B cell (primary cell): ENCODE measurements around the gene MPL. TPM values are rescaled to one million over a fixed set of nuclear protein-coding genes. Genes with fewer than 3 reads are reported as not detected.

ENCODE experiments used
- ATAC-seq: fragments of 200-7000 bp; cut with Tn5 transposase; one replicate; pipeline ENCODE4 v1.10.0; 2021; ENCODE audit warnings: low read depth, mild to moderate bottlenecking, moderate number of reproducible peaks, moderate library complexity
- CTCF ChIA-PET: fragments of 350-600 bp; sonication (Branson Sonifier 250); formaldehyde crosslinking; loops from one replicate; lab custom pipeline; 2021; ENCODE audit warnings: antibody characterized with exemption, inconsistent platforms; lab: Charles Lee
- POLR2A ChIA-PET: fragments of 350-600 bp; sonication (Branson Sonifier 250); formaldehyde crosslinking; loops from one replicate; lab custom pipeline; 2021; ENCODE audit warnings: antibody characterized with exemption; lab: Charles Lee
- DNase-seq: peaks from one replicate; pipeline ENCODE4 v3.0.0; 2013
- H2AFZ ChIP-seq: 2 replicates; pipeline ENCODE4 v1.6.1; 2012; ENCODE audit warnings: mild to moderate bottlenecking, low read depth, low read length; ENCODE audit not compliant: insufficient read depth, poor library complexity, severe bottlenecking
- H3K27ac ChIP-seq, 2 donors: 1 replicate in 1 of 2; 2 replicates in 1 of 2; pipeline ENCODE4 v1.5.1; 2012 to 2013; ENCODE audit warnings: low read length in 2 of 2, mild to moderate bottlenecking in 2 of 2, moderate library complexity in 1 of 2
- H3K27me3 ChIP-seq, 4 experiments: fragments of 200-600 bp in 1 of 4; sonication (generic) in 1 of 4; replicated peaks in 1 of 4; 1 replicate in 2 of 4; 2 replicates in 2 of 4; pipeline versions ENCODE4 v1.6.1 to v1.7.0; 2013 to 2016; ENCODE audit warnings: low read length in 3 of 4, mild to moderate bottlenecking in 2 of 4, mixed read lengths in 1 of 4, moderate library complexity in 1 of 4; ENCODE audit not compliant: insufficient read depth in 4 of 4, control insufficient read depth in 3 of 4; ENCODE audit errors: control extremely low read depth in 1 of 4
- H3K36me3 ChIP-seq, 2 experiments: replicated peaks in 1 of 2; 1 replicate in 1 of 2; 2 replicates in 1 of 2; pipeline versions ENCODE4 v1.6.1 to v1.7.1; 2013; ENCODE audit warnings: low read length in 1 of 2; ENCODE audit not compliant: insufficient read depth in 2 of 2, control insufficient read depth in 1 of 2; ENCODE audit errors: control extremely low read depth in 1 of 2, extremely low read depth in 1 of 2
- H3K4me1 ChIP-seq, 2 donors: fragments of 200-600 bp in 1 of 2; sonication (generic) in 1 of 2; 1 replicate in 1 of 2; 2 replicates in 1 of 2; pipeline versions ENCODE4 v1.5.1 to v1.6.1; 2013 to 2017; ENCODE audit warnings: low read length in 2 of 2; ENCODE audit not compliant: control insufficient read depth in 2 of 2, insufficient read depth in 2 of 2
- H3K4me2 ChIP-seq: replicated peaks from 2 replicates; pipeline ENCODE3; 2012; ENCODE audit warnings: mild to moderate bottlenecking, low read depth, low read length; ENCODE audit not compliant: poor library complexity, severe bottlenecking
- H3K4me3 ChIP-seq, 5 experiments: fragments of 200-600 bp in 1 of 5; sonication (generic) in 1 of 5; 1 replicate in 3 of 5; 2 replicates in 2 of 5; pipeline versions ENCODE4 v1.5.1 to v1.7.0; 2011 to 2016; ENCODE audit warnings: low read length in 4 of 5, mild to moderate bottlenecking in 4 of 5, low read depth in 2 of 5, control low read depth in 1 of 5, moderate library complexity in 1 of 5; ENCODE audit not compliant: insufficient read depth in 1 of 5; ENCODE audit errors: control extremely low read depth in 1 of 5, extremely low read depth in 1 of 5
- H3K79me2 ChIP-seq: fragments of 200-600 bp; sonication (generic); one replicate; pipeline ENCODE4 v1.6.0; 2016; ENCODE audit warnings: low read length; ENCODE audit not compliant: control insufficient read depth, insufficient read depth
- H3K9ac ChIP-seq: fragments of 200-600 bp; sonication (generic); 2 replicates; pipeline ENCODE4 v1.6.1; 2017; ENCODE audit warnings: mild to moderate bottlenecking, low read length, moderate library complexity
- H3K9me3 ChIP-seq, 3 donors: one replicate each; pipeline versions ENCODE4 v1.6.1 to v1.7.1; 2013; ENCODE audit warnings: low read length in 2 of 3; ENCODE audit not compliant: control insufficient read depth in 2 of 3, insufficient read depth in 1 of 3; ENCODE audit errors: control extremely low read depth in 1 of 3
- H4K20me1 ChIP-seq: 2 replicates; pipeline ENCODE4 v1.6.0; 2012; ENCODE audit warnings: mild to moderate bottlenecking, low read length; ENCODE audit not compliant: insufficient read depth, control insufficient read depth, poor library complexity, severe bottlenecking
- H3K27ac Mint-ChIP-seq: one replicate; pipeline ENCODE4 v1.8.0; 2021; ENCODE audit warnings: mixed read lengths
- H3K27me3 Mint-ChIP-seq: one replicate; pipeline ENCODE4 v1.8.0; 2021; ENCODE audit warnings: mixed read lengths
- H3K4me1 Mint-ChIP-seq: one replicate; pipeline ENCODE4 v1.8.0; 2021; ENCODE audit warnings: mixed read lengths
- H3K4me3 Mint-ChIP-seq: one replicate; pipeline ENCODE4 v1.8.0; 2021; ENCODE audit warnings: mixed read lengths
- H3K9me3 Mint-ChIP-seq: one replicate; pipeline ENCODE4 v1.8.0; 2022; ENCODE audit warnings: mixed read lengths; ENCODE audit not compliant: insufficient read depth
- EZH2 ChIP-seq: IDR thresholded peaks from 2 replicates; pipeline ENCODE4 v1.6.1; 2012; ENCODE audit warnings: borderline replicate concordance, low read depth, mild to moderate bottlenecking, moderate library complexity, low read length; ENCODE audit not compliant: insufficient read depth, poor library complexity, severe bottlenecking
- WGBS: methylation state at CpG from one replicate; pipeline ENCODE4 v1.1.5; 2013; ENCODE audit warnings: missing lambda C conversion rate; ENCODE audit not compliant: insufficient coverage; 5-methylcytosine and 5-hydroxymethylcytosine counted together
- intact Hi-C: fragments of 100-400 bp; cut with micrococcal nuclease; formaldehyde crosslinking; loops from one replicate; pipeline ENCODE4 v1.10.0; 2022
- polyA plus RNA-seq: library from polyadenylated mRNA; depleted of rRNA; stranded (reverse); fragments of >200 nt; gene quantifications from 2 replicates; pipeline ENCODE4 v1.2.3, GENCODE V29; 2012
- total RNA-seq, 2 donors: library from RNA; stranded (reverse); fragments of 120-200 nt in 1 of 2; gene quantifications; 1 replicate in 1 of 2; 2 replicates in 1 of 2; pipeline versions ENCODE4 v1.2.3 to v1.2.4, GENCODE V29; 2013 to 2022
- TF ChIP-seq, protein P1 (sequence below): fragments of 200-600 bp; IDR thresholded peaks from one replicate; pipeline ENCODE4 v1.8.0; 2022; ENCODE audit warnings: antibody characterized with exemption, mild to moderate bottlenecking

Gene MPL
- total and polyA plus RNA-seq, 2 donors (not counting 1 experiment from before 2014, with no cell fraction given), result not detected

GRCh38 chr1:43349594-43350306, 12.1 kb downstream of the MPL start:
- intact Hi-C loops, result loop anchor here (1.0 kb wide), 2 partner anchors 9 to 19 kb away; partner anchors contain the start of genes CDC20 and ELOVL1
- Histone ChIP-seq H4K20me1 (no peaks in the 10 kb centered on the region), H3K27ac (peak overlapping the region; percentile 80 to 87), H3K79me2 (no peaks in the 10 kb centered on the region), H3K9me3 (no peaks in the 10 kb centered on the region), H3K4me1 (peaks cover 4 to 5% of the 10 kb centered on the region in 2 donors), H2AFZ (peak overlapping the region; percentile 59), H3K4me2 (peak overlapping the region; percentile 67), H3K4me3 (peak overlapping the region in 4 of 5 experiments; percentile 27 to 64 (median 37)), H3K9ac (peak overlapping the region; percentile 47), H3K36me3 (no peaks in the 10 kb centered on the region), H3K27me3 (no peaks in the 10 kb centered on the region)
- TF ChIP-seq, protein P1, sequence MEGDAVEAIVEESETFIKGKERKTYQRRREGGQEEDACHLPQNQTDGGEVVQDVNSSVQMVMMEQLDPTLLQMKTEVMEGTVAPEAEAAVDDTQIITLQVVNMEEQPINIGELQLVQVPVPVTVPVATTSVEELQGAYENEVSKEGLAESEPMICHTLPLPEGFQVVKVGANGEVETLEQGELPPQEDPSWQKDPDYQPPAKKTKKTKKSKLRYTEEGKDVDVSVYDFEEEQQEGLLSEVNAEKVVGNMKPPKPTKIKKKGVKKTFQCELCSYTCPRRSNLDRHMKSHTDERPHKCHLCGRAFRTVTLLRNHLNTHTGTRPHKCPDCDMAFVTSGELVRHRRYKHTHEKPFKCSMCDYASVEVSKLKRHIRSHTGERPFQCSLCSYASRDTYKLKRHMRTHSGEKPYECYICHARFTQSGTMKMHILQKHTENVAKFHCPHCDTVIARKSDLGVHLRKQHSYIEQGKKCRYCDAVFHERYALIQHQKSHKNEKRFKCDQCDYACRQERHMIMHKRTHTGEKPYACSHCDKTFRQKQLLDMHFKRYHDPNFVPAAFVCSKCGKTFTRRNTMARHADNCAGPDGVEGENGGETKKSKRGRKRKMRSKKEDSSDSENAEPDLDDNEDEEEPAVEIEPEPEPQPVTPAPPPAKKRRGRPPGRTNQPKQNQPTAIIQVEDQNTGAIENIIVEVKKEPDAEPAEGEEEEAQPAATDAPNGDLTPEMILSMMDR, result no peak
- no peak for TF ChIP-seq EZH2
- Mint-ChIP-seq H3K9me3 (no peaks in the 10 kb centered on the region), H3K27me3 (no peaks in the 10 kb centered on the region), H3K27ac (peak overlapping the region; percentile 97), H3K4me1 (peaks cover 13% of the 10 kb centered on the region), H3K4me3 (peak overlapping the region; percentile 89)
- ChIA-PET POLR2A (interaction anchor here (0.5 to 2.0 kb wide), 2 partner anchors 9 to 1954 kb away, joined by 3 to 6 read pairs; partner anchors contain the start of gene CDC20), CTCF (interaction anchor here (1.0 kb wide), 1 partner anchor 9 kb away, joined by 4 read pairs; the partner anchor contains the start of gene CDC20)
- DNase-seq (no peak), ATAC-seq (no peak)
- WGBS, result 76% methylated on average over 9 of the region's 11 CpGs

- DNase-seq (no peak), ATAC-seq (no peak)
- no peak overlapping the region for H3K4me2 ChIP-seq
- no peak overlapping the region for H3K4me3 ChIP-seq
- H3K79me2 ChIP-seq, result no peaks in the 10 kb centered on the region
- Mint-ChIP-seq H3K27ac (no peak overlapping the region), H3K9me3 (no peaks in the 10 kb centered on the region), H3K4me1 (peaks cover 13% of the 10 kb centered on the region), H3K4me3 (no peak overlapping the region), H3K27me3 (no peaks in the 10 kb centered on the region)
- CTCF ChIA-PET, result no interaction called here
- no peaks in the 10 kb centered on the region for H3K27me3 ChIP-seq
- no peaks in the 10 kb centered on the region for H3K9me3 ChIP-seq
- no CpG with 5 or more reads among the region's 1 CpG for WGBS
- POLR2A ChIA-PET, result no interaction called here
- H4K20me1 ChIP-seq, result no peaks in the 10 kb centered on the region
- no peak overlapping the region for H3K9ac ChIP-seq
- no peaks in the 10 kb centered on the region for H3K36me3 ChIP-seq
- TF ChIP-seq, protein P1, result no peak
- no peak for TF ChIP-seq EZH2
- H3K4me1 ChIP-seq, result peaks cover 4 to 5% of the 10 kb centered on the region in 2 donors
- intact Hi-C loops, result no loop called here
- H2AFZ ChIP-seq, result no peak overlapping the region
- no peak overlapping the region for H3K27ac ChIP-seq
Measured at GRCh38 chr1:43350976-43351375, 13.4 kb downstream of the MPL start.
